Mucosa of stomach (tissue), 1 donor: ENCODE data around the gene NUDT2.
A peak's percentile ranks its signal among the peaks of the same experiment; 100 is the strongest.
"Not testable (repeated sequence)": the region's sequence is repeated elsewhere in the genome, so short reads cannot be mapped to it uniquely, and the experiment has no call there.

Experiments used
- H3K27me3 ChIP-seq: one replicate; pipeline ENCODE4 v1.7.0; 2013; ENCODE audit warnings: mild to moderate bottlenecking, low read length; ENCODE audit not compliant: control insufficient read depth, insufficient read depth
- H3K36me3 ChIP-seq: one replicate; pipeline ENCODE4 v1.7.0; 2013; ENCODE audit warnings: low read length; ENCODE audit not compliant: control insufficient read depth, insufficient read depth
- H3K4me1 ChIP-seq: one replicate; pipeline ENCODE4 v1.7.0; 2013; ENCODE audit warnings: mild to moderate bottlenecking, low read length; ENCODE audit not compliant: control insufficient read depth, insufficient read depth
- H3K4me3 ChIP-seq: one replicate; pipeline ENCODE4 v1.7.0; 2013; ENCODE audit warnings: low read length
- H3K9ac ChIP-seq: one replicate; pipeline ENCODE4 v1.7.0; 2013; ENCODE audit warnings: mild to moderate bottlenecking, low read length, moderate library complexity
- H3K9me3 ChIP-seq: one replicate; pipeline ENCODE4 v1.7.0; 2013; ENCODE audit warnings: mild to moderate bottlenecking, low read length, moderate library complexity; ENCODE audit not compliant: control insufficient read depth
- donor health status: Pancreatic carcinoma.

NUDT2 gene

DNA sequence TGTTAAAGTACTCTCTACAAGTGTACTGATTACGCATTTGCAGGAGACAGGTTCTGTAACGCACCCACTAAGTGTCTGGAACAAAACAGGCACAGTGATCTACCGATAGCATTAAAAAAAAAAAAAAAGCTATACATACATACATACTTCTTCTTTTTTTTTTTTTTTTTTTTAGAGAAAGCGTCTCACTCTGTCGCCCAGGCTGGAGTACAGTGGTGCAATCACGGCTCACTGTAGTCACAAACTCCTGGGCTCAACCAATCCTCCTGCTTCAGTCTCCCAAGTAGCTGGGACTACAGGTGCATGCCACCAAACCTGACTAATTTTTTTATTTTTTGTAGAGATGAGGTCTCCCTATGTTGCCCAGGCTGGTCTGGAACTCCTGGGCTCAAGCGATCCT is 7.9 kb upstream of the NUDT2 start:
- H3K4me3 ChIP-seq: no peak overlapping the region
- no peaks in the 10 kb centered on the region for H3K27me3 ChIP-seq
- H3K4me1 ChIP-seq: no peaks in the 10 kb centered on the region
- H3K9ac ChIP-seq: no peak overlapping the region
- no peaks in the 10 kb centered on the region for H3K36me3 ChIP-seq
- H3K9me3 ChIP-seq: no peaks in the 10 kb centered on the region

DNA sequence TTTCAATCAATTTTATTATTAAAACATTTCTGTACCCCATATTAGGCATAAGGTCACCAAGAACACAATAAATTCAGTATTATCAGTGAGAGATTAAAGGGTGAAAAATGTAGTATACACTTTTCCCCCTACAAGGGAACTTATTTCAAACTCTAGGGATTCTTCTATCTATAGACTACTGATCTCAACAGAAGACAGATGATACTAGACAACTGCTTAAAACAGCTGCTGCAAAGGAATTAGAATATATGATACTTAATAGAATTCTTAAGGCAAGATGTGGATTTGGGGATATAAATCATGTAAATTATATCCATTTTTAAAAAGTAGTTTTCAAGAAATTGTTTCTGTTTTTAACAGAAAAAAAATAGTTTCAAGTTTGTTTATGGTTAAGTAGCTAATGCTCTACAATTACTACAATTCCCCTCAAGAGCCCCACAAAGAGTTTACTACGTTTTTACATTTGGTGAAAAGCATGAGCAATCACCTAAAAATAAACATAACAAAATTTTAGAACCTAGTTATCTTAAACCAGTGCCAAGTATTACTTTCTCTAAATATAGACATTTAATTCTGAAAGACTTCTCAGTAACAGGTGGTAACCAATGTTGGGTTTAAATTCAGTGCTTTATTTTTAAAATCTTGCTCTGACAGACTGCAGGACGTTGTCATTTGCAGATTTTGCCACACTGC is 6.3 kb upstream of the NUDT2 start:
- H3K27me3 ChIP-seq: no peaks in the 10 kb centered on the region
- no peaks in the 10 kb centered on the region for H3K36me3 ChIP-seq
- no peak overlapping the region for H3K9ac ChIP-seq
- no peaks in the 10 kb centered on the region for H3K4me1 ChIP-seq
- H3K4me3 ChIP-seq: no peak overlapping the region
- no peaks in the 10 kb centered on the region for H3K9me3 ChIP-seq

DNA sequence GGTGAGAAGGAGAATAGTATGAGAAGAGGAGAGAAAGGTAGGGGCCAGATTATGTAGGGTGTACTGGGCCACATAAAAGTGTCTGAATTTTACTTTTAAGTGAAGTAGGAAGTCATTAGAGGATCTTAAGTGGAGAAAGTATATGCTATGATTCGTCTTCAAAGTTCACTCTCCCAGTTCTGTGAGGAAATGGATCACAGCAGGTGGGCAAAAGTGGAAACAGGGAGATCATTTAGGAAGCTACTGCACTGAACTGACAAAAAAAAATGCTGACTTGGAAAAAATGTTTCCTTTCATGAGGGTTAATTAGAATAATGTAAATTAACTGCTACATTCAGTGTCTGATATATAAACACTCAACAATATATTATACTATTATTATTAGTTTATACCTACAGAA is 2.7 kb upstream of the NUDT2 start:
- no peaks in the 10 kb centered on the region for H3K36me3 ChIP-seq
- no peak overlapping the region for H3K4me3 ChIP-seq
- no peak overlapping the region for H3K9ac ChIP-seq
- H3K27me3 ChIP-seq: no peaks in the 10 kb centered on the region
- H3K4me1 ChIP-seq: no peaks in the 10 kb centered on the region
- no peaks in the 10 kb centered on the region for H3K9me3 ChIP-seq

GRCh38 chr9:34328500-34328986 is 826 bp upstream of the NUDT2 start:
- no peaks in the 10 kb centered on the region for H3K36me3 ChIP-seq
- H3K9ac ChIP-seq: peak overlapping the region; percentile 40
- H3K27me3 ChIP-seq: no peaks in the 10 kb centered on the region
- H3K4me1 ChIP-seq: no peaks in the 10 kb centered on the region
- H3K4me3 ChIP-seq: peak overlapping the region; percentile 92
- no peaks in the 10 kb centered on the region for H3K9me3 ChIP-seq

DNA sequence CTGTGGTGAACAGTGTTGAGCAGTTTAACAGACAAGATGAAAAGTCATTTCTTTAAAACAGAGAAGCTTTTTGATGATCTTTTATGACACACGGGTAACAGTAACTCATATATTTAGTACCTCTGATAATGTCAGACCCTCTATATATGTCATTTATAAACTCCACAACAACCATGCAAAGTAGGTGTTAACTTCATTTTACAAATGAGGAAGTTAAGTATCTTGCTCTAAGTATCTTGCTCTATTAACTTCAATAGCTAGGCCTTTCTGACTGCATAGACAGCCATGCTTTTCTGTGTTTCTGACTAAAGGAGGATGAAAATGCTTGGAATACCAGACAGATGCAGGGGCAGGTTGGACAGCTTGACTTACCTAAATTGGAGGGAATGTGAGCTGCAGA is 1.8 kb downstream of the NUDT2 start:
- Histone ChIP-seq H3K9me3 (no peaks in the 10 kb centered on the region), H3K4me1 (no peaks in the 10 kb centered on the region), H3K4me3 (no peak overlapping the region), H3K9ac (no peak overlapping the region), H3K27me3 (no peaks in the 10 kb centered on the region), H3K36me3 (no peaks in the 10 kb centered on the region)

- Histone ChIP-seq H3K27me3 (no peaks in the 10 kb centered on the region), H3K36me3 (no peaks in the 10 kb centered on the region), H3K4me3 (no peak overlapping the region), H3K9me3 (no peaks in the 10 kb centered on the region), H3K9ac (no peak overlapping the region), H3K4me1 (no peaks in the 10 kb centered on the region)
Measured at GRCh38 chr9:34332076-34332964, 3.0 kb downstream of the NUDT2 start.

- no peaks in the 10 kb centered on the region for H3K27me3 ChIP-seq
- H3K36me3 ChIP-seq: peaks cover 4% of the 10 kb centered on the region
- no peaks in the 10 kb centered on the region for H3K9me3 ChIP-seq
- no peak overlapping the region for H3K4me3 ChIP-seq
- H3K9ac ChIP-seq: no peak overlapping the region
- H3K4me1 ChIP-seq: no peaks in the 10 kb centered on the region
Measured at GRCh38 chr9:34333836-34334235, 4.5 kb downstream of the NUDT2 start.

- no peak overlapping the region for H3K9ac ChIP-seq
- no peaks in the 10 kb centered on the region for H3K27me3 ChIP-seq
- no peak overlapping the region for H3K4me3 ChIP-seq
- peaks cover 9% of the 10 kb centered on the region for H3K36me3 ChIP-seq
- H3K4me1 ChIP-seq: no peaks in the 10 kb centered on the region
- no peaks in the 10 kb centered on the region for H3K9me3 ChIP-seq
Measured at GRCh38 chr9:34334337-34334824, 5.0 kb downstream of the NUDT2 start.

- Histone ChIP-seq H3K36me3 (peaks cover 12% of the 10 kb centered on the region), H3K4me3 (no peak overlapping the region)
Measured at GRCh38 chr9:34334916-34335315, 5.5 kb downstream of the NUDT2 start.

GRCh38 chr9:34335376-34335775 is 6.0 kb downstream of the NUDT2 start:
- H3K9me3 ChIP-seq: no peaks in the 10 kb centered on the region
- no peaks in the 10 kb centered on the region for H3K27me3 ChIP-seq
- peaks cover 12% of the 10 kb centered on the region for H3K36me3 ChIP-seq
- H3K4me1 ChIP-seq: no peaks in the 10 kb centered on the region
- no peak overlapping the region for H3K4me3 ChIP-seq
- no peak overlapping the region for H3K9ac ChIP-seq

More at GRCh38 chr9:34334916-34335315, 5.5 kb downstream of the NUDT2 start:
- Histone ChIP-seq H3K9me3 (no peaks in the 10 kb centered on the region), H3K4me1 (no peaks in the 10 kb centered on the region), H3K9ac (no peak overlapping the region), H3K27me3 (no peaks in the 10 kb centered on the region)

DNA sequence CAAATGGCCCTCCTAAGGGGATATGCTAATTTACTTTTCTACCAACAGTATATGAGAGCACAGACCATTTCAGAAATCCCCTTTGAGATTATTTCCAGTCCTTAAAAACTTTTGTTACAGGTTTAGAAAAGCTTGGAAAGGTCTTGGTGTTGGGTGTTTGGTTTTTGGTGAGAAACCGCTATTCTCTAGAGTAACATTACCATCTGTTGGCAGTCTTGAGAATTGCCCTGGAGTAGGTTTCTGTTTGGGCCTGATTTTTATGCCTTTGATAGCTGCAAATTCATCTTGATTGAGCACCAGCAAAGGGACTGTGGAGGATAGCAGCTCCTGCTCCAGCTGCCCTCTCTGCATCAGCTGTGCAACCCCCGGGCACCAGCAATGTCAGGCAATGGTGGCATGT is 8.0 kb downstream of the NUDT2 start:
- Histone ChIP-seq H3K27me3 (no peaks in the 10 kb centered on the region), H3K36me3 (peaks cover 12% of the 10 kb centered on the region), H3K9me3 (no peaks in the 10 kb centered on the region), H3K4me3 (no peak overlapping the region), H3K4me1 (no peaks in the 10 kb centered on the region), H3K9ac (no peak overlapping the region)

DNA sequence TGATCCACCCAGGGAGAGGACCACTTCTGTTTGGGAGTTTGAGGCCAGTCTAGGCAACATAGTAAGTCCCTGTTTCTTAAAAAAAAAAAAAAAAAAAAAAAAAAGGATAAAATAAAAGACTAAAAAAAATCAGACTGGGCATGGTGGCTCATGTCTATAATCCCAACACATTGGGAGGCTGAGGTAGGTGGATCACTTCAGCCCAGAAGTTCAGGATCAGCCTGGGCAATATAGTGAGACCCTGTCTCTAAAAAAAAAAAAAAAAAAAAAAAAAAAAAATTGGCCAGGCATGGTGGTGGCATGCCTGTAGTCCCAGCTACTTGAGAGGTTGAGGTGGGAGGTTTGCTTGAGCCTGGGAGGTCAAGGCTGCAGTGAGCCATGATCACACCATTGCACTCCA is 8.7 kb downstream of the NUDT2 start:
- not testable (repeated sequence) for H3K27me3 ChIP-seq, H3K4me3 ChIP-seq, H3K9me3 ChIP-seq, H3K9ac ChIP-seq, H3K4me1 ChIP-seq
- peaks cover 12% of the 10 kb centered on the region for H3K36me3 ChIP-seq
